Fibroblast of lung (primary cell): ENCODE measurements around the gene SIDT2. TPM values are rescaled to one million over a fixed set of nuclear protein-coding genes. Genes with fewer than 3 reads are reported as not detected.
"Not testable (repeated sequence)": the region's sequence is repeated elsewhere in the genome, so short reads cannot be mapped to it uniquely, and the experiment has no call there.

Source experiments
- DNase-seq, 2 donors: peaks; one replicate each; pipeline versions ENCODE4 v3.0.0 to v3.0.0-alpha.2; 2010; ENCODE audit warnings: low read depth in 2 of 2
- H2AFZ ChIP-seq: 2 replicates; pipeline ENCODE4 v1.5.1; 2012; ENCODE audit warnings: low read length, control low read depth, inconsistent platforms
- H3K27ac ChIP-seq: 2 replicates; pipeline ENCODE4 v1.5.1; 2011; ENCODE audit warnings: low read length, control low read depth; ENCODE audit not compliant: insufficient read depth
- H3K27me3 ChIP-seq: 2 replicates; pipeline ENCODE4 v1.5.1; 2011; ENCODE audit warnings: mild to moderate bottlenecking, low read length; ENCODE audit not compliant: control insufficient read depth, insufficient read depth
- H3K36me3 ChIP-seq: 2 replicates; pipeline ENCODE4 v1.5.1; 2011; ENCODE audit warnings: low read length; ENCODE audit not compliant: control insufficient read depth, insufficient read depth
- H3K4me1 ChIP-seq: 2 replicates; pipeline ENCODE4 v1.5.1; 2011; ENCODE audit warnings: low read length; ENCODE audit not compliant: control insufficient read depth, insufficient read depth; ENCODE audit errors: extremely low read depth
- H3K4me2 ChIP-seq: 2 replicates; pipeline ENCODE4 v1.5.1; 2011; ENCODE audit warnings: low read length, control low read depth; ENCODE audit not compliant: insufficient read depth; ENCODE audit errors: extremely low read depth
- H3K4me3 ChIP-seq, 4 experiments: fragments of 200-600 bp in 1 of 4; sonication (generic) in 1 of 4; replicated peaks in 1 of 4; 2 replicates each; pipeline ENCODE4 v1.5.1; 2011 to 2016; ENCODE audit warnings: low read length in 4 of 4, low read depth in 3 of 4, mild to moderate bottlenecking in 3 of 4, control low read depth in 2 of 4, inconsistent platforms in 1 of 4, mixed read lengths in 1 of 4; ENCODE audit not compliant: insufficient read depth in 1 of 4; ENCODE audit errors: control extremely low read depth in 1 of 4
- H3K79me2 ChIP-seq: 2 replicates; pipeline ENCODE4 v1.5.1; 2012; ENCODE audit warnings: mild to moderate bottlenecking, low read length, inconsistent platforms; ENCODE audit not compliant: control insufficient read depth, insufficient read depth
- H3K9ac ChIP-seq: 2 replicates; pipeline ENCODE4 v1.5.1; 2011; ENCODE audit warnings: mild to moderate bottlenecking, low read length, control low read depth; ENCODE audit not compliant: insufficient read depth
- H3K9me3 ChIP-seq: 2 replicates; pipeline ENCODE4 v1.5.1; 2012; ENCODE audit warnings: low read depth, low read length; ENCODE audit not compliant: control insufficient read depth, insufficient read depth
- H4K20me1 ChIP-seq: 2 replicates; pipeline ENCODE4 v1.5.1; 2011; ENCODE audit warnings: low read length; ENCODE audit not compliant: control insufficient read depth, insufficient read depth; ENCODE audit errors: extremely low read depth
- CTCF ChIP-seq, 2 donors: IDR thresholded peaks in 1 of 2; conservative IDR thresholded peaks in 1 of 2; 1 replicate in 1 of 2; 2 replicates in 1 of 2; pipeline ENCODE4 v1.5.1; 2011 to 2012; ENCODE audit warnings: low read length in 2 of 2, control low read depth in 1 of 2, inconsistent platforms in 1 of 2, low read depth in 1 of 2, mild to moderate bottlenecking in 1 of 2
- EZH2 ChIP-seq: IDR thresholded peaks from 2 replicates; pipeline ENCODE4 v1.5.1; 2012; ENCODE audit warnings: low read length, control low read depth, mild to moderate bottlenecking; ENCODE audit errors: missing control alignments
- polyA plus RNA-seq, 2 donors: library from polyadenylated mRNA; depleted of rRNA in 1 of 2; stranded (reverse) in 1 of 2; unstranded in 1 of 2; fragments of >200 nt; gene quantifications; 2 replicates each; pipeline ENCODE4 v1.2.1, GENCODE V29; 2011 to 2012; ENCODE audit warnings: missing spikeins in 1 of 2
- total RNA-seq: library from RNA; depleted of rRNA; stranded (reverse); fragments of >200 nt; gene quantifications from 2 replicates; pipeline ENCODE4 v1.2.1, GENCODE V29; 2014

Gene SIDT2
- total and polyA plus RNA-seq, 2 donors (not counting 1 experiment from before 2014, with no cell fraction given), result 23.5 to 27.2 TPM

- Histone ChIP-seq H3K36me3 (peaks cover 5% of the 10 kb centered on the region), H3K4me3 (no peak overlapping the region), H3K27ac (peak overlapping the region; percentile 26), H3K79me2 (no peaks in the 10 kb centered on the region), H4K20me1 (no peaks in the 10 kb centered on the region), H3K9ac (no peak overlapping the region), H3K4me1 (peaks cover 9% of the 10 kb centered on the region), H3K9me3 (no peaks in the 10 kb centered on the region), H3K27me3 (no peaks in the 10 kb centered on the region), H2AFZ (no peak overlapping the region), H3K4me2 (peak overlapping the region; percentile 13)
- TF ChIP-seq EZH2 (no peak), CTCF (conservative IDR thresholded peaks at IDR 0.05 in 1 of 2, IDR thresholded peaks at IDR 0.05 in 1 of 2; ENCODE audit: low read depth in 1 of 2, low read length in 2 of 2) (peak; percentile 42 to 81)
- DNase-seq, result peak; percentile 60 to 77
Measured at GRCh38 chr11:117180661-117181585, 2.4 kb downstream of the SIDT2 start.

- Histone ChIP-seq H3K9me3 (no peaks in the 10 kb centered on the region), H4K20me1 (no peaks in the 10 kb centered on the region), H3K4me1 (peaks cover 9% of the 10 kb centered on the region), H3K36me3 (peaks cover 5% of the 10 kb centered on the region), H3K27ac (no peak overlapping the region), H3K79me2 (no peaks in the 10 kb centered on the region), H3K4me3 (no peak overlapping the region), H3K27me3 (no peaks in the 10 kb centered on the region), H2AFZ (no peak overlapping the region), H3K4me2 (no peak overlapping the region), H3K9ac (no peak overlapping the region)
- no peak for TF ChIP-seq CTCF (conservative IDR thresholded peaks at IDR 0.05 in 1 of 2, IDR thresholded peaks at IDR 0.05 in 1 of 2; ENCODE audit: low read depth in 1 of 2, low read length in 2 of 2)
- no peak for TF ChIP-seq EZH2
- no peak for DNase-seq
Measured at GRCh38 chr11:117181586-117182550, 3.3 kb downstream of the SIDT2 start.

GRCh38 chr11:117182551-117182935, 4.0 kb downstream of the SIDT2 start:
- no peak for TF ChIP-seq CTCF (conservative IDR thresholded peaks at IDR 0.05 in 1 of 2, IDR thresholded peaks at IDR 0.05 in 1 of 2; ENCODE audit: low read depth in 1 of 2, low read length in 2 of 2)
- TF ChIP-seq EZH2, result no peak
- no peak overlapping the region for H2AFZ ChIP-seq
- no peak for DNase-seq
- H3K9me3 ChIP-seq, result no peaks in the 10 kb centered on the region
- H3K27ac ChIP-seq, result no peak overlapping the region
- no peak overlapping the region for H3K4me2 ChIP-seq
- no peaks in the 10 kb centered on the region for H3K27me3 ChIP-seq
- H3K79me2 ChIP-seq, result no peaks in the 10 kb centered on the region
- peaks cover 9% of the 10 kb centered on the region for H3K4me1 ChIP-seq
- no peak overlapping the region for H3K9ac ChIP-seq
- no peaks in the 10 kb centered on the region for H4K20me1 ChIP-seq
- H3K36me3 ChIP-seq, result peaks cover 5% of the 10 kb centered on the region
- no peak overlapping the region for H3K4me3 ChIP-seq

GRCh38 chr11:117183178-117183577, 4.6 kb downstream of the SIDT2 start:
- not testable (repeated sequence) for H3K4me3 ChIP-seq

More at GRCh38 chr11:117183178-117183577, 4.6 kb downstream of the SIDT2 start:
- H3K27me3 ChIP-seq, H3K4me2 ChIP-seq, DNase-seq, H3K27ac ChIP-seq, H2AFZ ChIP-seq, H4K20me1 ChIP-seq, H3K36me3 ChIP-seq, H3K4me1 ChIP-seq, H3K9me3 ChIP-seq, H3K79me2 ChIP-seq, H3K9ac ChIP-seq: not testable (repeated sequence)
